GM19397 (cell line): ENCODE measurements around the gene NPIPB2.

Experiments
- ATAC-seq: cut with Tn5 transposase; IDR thresholded peaks from one replicate; pipeline ENCODE4 v1.9.1; 2021; ENCODE audit warnings: mild to moderate bottlenecking, moderate library complexity; ENCODE audit not compliant: unreplicated experiment

NPIPB2 gene

DNA sequence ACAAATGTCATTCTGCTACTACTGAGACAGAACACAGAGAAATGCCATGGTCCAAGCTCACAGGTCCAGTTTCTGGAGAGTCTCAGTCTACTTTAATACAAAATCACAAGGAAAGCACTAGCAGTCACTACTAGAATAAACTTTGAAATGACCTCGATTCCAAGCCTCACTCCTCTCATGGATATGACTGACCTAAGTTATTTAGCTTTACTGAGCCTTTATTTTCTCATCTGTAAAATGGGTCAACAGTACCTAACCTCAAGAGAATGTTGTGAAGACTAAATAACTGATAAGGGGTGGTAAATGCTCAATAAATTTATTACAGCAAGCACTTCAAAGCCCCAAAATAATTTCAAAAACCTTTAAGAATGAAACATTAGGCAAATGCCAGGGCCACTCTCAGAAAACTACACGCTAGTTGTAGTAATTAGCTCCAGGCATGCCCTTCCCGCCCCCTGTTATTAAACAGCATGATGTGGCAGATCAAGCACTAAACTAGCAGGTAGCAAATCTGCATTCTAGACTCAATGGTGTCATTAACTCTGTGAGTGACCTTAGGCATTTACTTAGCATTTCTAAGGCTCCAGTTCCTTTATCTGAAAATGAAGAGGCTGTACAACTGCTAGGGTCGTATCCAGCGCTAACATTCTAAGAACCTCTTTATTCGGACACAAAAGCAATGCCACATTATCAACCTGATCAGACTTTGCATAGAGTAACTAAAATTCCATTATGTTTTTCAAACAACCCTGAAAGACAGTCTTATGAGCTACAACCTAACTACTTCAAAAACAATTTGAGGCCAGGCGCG, 34.5 kb downstream of the NPIPB2 start:
- ATAC-seq = no peak

DNA sequence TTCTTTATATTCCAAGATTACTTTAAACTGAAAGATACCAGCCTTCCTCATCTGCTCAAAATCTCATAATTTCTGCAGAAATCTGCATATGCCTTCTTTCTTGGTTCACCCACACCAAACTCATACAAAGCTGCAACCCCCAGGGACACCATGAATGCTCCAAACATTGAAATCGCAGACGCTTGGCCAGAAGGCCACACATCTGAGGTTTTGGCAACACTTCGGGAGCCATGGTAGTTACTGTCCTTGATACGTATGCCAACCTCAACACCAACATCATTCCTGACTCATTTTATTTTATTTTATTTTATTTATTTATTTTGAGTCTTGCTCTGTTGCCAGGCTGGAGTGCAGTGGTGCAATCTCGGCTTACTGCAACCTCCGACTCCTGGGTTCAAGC, 37.9 kb downstream of the NPIPB2 start:
- no peak for ATAC-seq

DNA sequence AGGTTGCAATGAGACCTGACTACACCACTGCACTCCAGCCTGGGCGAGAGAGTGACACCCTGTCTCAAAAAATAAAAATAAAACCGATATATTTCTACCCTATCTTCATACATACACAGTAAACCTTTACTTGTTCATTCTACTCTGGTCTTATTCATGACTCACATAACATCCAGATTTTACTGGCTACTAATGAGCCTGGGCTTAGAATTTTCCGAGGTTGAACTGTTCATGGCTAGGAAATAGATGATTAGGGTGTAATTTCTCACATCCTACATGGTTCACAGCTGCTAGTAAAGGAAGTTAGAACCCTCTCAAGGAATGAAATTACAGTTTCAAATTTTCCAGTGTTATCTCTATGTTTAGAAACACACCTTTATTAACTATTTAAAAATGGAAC, 40.8 kb downstream of the NPIPB2 start:
- ATAC-seq = no peak

DNA sequence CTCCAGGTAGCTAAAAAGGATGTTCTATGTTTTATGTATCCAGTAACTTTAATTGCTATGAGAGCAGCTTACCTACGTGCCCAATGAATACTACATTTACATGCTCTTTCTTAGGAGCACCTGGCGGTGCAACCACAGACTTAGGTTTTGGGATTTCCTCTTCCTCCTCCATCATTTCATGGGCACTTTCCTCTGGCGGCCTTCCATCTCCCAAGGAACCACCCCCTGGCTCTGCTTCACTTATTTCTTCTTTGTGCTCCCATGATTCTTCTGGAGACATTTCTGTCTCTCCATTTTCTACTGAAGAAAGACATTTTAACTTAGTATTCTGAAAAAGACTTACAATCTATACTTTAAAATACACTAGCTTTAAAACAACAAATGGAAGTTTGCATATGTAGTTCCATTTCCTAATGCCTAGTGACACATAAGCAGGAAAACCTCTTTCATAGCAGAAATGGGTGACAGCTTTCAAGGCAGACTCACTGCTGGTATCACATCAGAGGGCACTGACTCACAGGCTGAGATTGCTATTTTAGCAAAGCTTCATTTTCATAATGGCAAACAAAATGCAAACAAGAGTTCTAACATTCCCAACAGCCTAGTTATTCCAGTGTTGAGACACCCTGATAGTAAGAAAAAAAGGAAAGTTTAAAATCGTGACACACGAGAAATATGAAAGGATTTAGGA, 45.2 kb downstream of the NPIPB2 start:
- ATAC-seq = no peak

DNA sequence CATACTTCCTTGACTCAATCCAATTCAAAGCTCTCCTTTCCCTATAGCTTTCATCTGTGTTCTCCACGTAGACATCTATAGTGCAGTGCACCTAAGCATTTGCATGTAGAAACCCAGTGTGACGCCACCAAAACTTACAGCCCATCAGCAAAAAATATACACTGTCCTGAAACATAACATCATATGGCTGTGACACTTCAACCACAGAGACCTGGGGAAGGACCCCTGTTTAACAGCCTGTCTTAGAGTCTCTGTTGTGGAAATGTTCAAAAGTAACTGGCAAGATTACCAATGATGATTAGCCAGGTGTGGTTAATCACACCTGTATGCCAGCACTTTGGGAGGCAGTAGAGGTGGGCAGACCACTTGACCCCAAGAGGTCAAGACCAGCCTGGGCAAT, 48.3 kb downstream of the NPIPB2 start:
- no peak for ATAC-seq

DNA sequence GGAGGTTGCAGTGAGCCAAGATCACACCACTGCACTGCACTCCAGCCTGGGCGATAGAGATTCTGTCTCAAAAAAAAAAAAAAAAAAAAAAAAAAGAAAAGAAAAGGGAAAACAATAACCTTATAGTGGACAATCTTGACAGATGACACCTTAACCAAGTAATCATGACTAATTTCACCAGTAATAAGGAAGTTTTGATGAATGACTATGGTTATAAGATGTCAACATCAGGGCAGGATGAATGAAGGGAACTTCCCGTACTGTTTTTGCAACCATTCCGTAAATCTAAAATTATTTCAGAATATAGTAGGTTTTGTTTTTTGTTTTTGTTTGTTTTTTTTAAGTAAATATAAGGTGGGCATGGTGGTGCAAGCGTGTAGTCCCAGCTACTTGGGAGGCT, 49.1 kb downstream of the NPIPB2 start:
- ATAC-seq = no peak

DNA sequence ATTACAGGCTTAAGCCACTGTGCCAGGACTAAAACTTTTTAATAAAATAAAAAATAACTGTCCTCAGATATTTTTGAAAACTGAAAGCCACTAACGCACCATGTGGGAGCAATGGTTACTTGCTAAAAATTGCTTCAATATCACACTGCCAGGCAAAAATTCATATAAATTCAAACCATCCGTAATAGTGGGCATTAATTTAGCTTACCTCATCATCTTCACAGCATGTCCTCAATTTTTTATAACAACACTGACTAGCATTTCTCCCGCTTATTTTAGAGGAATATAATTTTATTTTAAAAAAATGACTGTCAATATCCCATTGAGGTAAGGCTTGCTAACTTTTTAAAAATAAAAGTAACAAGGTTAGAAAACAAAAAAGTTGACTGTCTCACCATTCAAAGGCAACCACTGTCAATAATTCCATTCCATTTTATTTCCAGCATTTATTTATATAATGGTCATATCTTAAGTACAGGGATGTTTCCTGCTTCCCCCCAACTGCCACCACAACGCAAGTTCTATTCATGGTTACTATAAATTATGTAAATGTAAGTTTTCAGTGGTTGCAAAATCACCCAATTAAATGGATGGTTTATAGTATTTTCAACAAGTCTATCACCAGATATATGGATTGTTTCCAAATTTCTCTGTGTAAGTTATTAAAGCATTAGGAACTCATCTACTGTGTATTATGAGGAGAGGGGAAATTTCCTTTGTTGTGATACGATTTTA, 51.4 kb downstream of the NPIPB2 start:
- no peak for ATAC-seq

DNA sequence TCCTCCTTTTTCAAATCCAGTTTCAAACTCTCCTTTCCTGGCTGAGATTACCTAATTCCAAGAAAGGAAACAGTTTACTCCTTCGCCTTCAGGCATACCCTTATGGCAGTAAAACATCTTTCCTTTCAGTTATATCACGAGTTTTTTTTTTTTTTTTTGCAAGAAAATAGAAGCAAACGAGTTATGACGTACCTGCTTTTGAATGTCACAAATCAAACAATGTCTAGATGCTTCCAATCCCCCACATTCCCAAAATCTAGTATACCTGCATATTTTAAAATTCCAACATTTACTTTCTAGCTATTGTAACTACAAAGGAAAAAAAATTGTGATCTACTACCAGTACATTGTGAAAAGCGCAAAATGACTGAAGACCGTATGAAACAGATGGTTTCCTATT, 55.0 kb downstream of the NPIPB2 start:
- ATAC-seq = no peak

DNA sequence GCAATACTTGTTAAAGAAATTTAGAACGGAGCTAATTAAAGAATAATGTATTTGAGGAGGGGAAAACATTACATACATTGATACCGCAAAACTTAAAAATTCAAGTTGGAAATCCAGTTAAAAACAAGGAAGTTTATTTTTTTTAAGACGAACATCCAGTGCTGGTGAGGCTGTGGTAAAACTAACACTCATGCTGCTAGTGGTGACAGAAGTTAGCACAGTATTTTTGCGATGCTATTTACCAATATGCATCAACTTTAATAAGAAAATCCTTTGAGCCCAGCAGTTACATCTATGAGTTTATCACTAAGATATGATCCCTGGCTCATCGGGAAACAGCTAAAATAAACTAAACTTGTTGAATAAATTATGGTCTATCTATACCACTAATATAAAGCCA, 57.8 kb downstream of the NPIPB2 start:
- no peak for ATAC-seq

DNA sequence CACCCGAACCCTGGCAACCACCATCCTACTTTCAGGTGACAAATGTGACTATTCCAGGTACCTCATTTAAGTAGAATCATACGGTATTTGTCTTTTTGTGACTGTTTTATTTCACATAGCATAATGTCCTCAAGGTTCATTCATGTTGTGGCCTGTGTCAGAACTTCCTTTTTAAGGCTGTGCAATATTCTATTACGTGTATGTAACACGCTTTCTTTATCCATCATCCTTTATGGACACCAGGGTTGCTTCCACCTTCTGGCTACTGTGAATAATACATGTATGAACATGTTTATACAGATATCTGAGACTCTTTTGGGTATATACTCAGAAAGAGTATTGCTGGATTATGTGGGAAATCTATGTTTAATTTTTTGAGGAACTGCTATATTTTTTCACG, 61.8 kb downstream of the NPIPB2 start:
- no peak for ATAC-seq

DNA sequence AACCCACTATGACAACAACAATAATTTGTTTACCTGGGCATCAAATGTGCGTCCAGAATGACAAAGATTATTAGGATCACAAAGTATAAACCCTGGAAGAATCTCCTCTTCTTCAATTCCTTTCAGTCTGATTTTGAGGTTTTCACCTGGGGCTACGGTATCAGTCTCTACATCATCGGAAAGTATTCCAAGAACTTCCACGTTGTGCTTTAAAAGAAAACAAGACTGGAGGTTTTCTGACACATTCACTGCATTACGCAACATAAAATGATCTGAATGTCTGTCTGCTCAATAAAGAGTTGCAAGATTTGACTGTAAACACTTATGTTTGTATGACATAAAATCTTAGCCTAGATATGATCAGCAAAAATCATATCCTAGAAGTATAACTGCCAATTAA, 64.5 kb downstream of the NPIPB2 start:
- ATAC-seq = no peak
